ENCODE results near the gene IER3. TPM values are rescaled to one million over a fixed set of nuclear protein-coding genes. Genes with fewer than 3 reads are reported as not detected.
A peak's percentile ranks its signal among the peaks of the same experiment; 100 is the strongest.

Gene IER3
- polyA plus RNA-seq, 2 of the 4 experiments (the other 2 are of a cell fraction): 104 to 202 TPM

DNA sequence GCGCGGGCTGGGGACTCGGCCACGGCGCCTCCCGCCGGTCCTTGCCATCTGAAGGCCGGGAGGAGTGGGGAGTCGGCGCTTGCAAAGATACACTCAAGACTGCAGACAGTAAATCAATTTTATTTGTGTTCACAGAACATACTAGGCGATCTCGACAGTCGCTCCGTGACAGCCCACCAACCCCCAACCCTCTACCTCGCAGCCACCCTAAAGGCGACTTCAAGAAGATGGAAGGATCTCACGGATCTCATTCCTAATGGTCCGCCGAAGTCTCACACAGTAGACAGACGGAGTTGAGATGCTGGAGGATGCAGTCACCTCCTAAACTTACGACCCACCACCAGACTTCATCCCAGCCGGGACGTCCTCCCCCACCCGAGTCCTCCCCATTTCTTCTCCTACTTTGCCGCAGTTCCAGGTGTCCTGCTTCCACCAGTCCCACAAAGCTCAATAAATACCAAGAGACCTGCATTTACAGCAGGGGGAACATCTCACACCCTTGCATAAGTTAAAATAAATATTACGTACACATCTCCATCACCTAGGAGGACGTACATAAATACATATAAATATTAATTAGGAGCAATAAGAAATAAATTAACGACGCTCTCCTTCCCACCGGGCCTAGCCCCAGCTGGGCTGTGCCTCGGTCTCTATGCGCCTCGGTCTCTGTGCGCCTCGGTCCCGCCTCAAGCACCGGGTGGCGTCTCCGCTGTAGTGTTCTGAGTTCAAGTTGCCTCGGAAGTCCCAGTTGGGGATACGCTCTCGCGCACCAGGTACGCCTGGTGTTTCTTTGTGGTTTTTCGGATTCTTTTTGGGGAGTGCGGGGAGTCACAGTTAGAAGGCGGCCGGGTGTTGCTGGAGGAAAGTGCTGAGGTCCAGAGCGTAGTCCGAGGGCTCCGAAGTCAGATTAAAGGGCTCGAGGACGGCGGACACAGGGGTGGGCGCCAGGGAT is 971 bp downstream of the IER3 start:
- no peaks in the 10 kb centered on the region for H3K9me3 ChIP-seq
- H3K4me3 ChIP-seq: peak overlapping the region; percentile 99
- peak overlapping the region; percentile 97 to 98 for H3K27ac ChIP-seq
- FAIRE-seq: no peak
- no peak for TF ChIP-seq FOXS1 (CRISPR knock-in tag; IDR thresholded peaks at IDR 0.05)
- TF ChIP-seq JUN (IDR thresholded peaks at IDR 0.05): peak in 1 of 2 experiments; percentile 96; a peak in 4 of 5 replicates
- TF ChIP-seq, protein P1, sequence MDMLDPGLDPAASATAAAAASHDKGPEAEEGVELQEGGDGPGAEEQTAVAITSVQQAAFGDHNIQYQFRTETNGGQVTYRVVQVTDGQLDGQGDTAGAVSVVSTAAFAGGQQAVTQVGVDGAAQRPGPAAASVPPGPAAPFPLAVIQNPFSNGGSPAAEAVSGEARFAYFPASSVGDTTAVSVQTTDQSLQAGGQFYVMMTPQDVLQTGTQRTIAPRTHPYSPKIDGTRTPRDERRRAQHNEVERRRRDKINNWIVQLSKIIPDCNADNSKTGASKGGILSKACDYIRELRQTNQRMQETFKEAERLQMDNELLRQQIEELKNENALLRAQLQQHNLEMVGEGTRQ (IDR thresholded peaks at IDR 0.05): peak; percentile 44; the same call in 1 of the 2 replicates
- peak overlapping the region; percentile 58 for H3K4me2 ChIP-seq
- POLR2A ChIA-PET: interaction anchor here (1.0 to 4.4 kb wide), 13 partner anchors 9 to 142 kb away, joined by 3 to 78 read pairs (median 6); partner anchors contain the start of genes DDR1 and NRM
- peaks cover 65% of the 10 kb centered on the region for H3K4me1 ChIP-seq
- ATAC-seq: no peak; a peak in 1 of 6 replicates
- DNase-seq (ENCODE audit: low read depth in 1 of 2, low spot score in 1 of 2): no peak
- 1% methylated on average over 47 of the region's 55 CpGs for WGBS (ENCODE audit: missing lambda C conversion rate)
- CTCF ChIA-PET: interaction anchor here (1.2 to 4.7 kb wide), 8 partner anchors 9 to 141 kb away, joined by 3 to 37 read pairs (median 5); partner anchors contain the start of gene DDR1

DNA sequence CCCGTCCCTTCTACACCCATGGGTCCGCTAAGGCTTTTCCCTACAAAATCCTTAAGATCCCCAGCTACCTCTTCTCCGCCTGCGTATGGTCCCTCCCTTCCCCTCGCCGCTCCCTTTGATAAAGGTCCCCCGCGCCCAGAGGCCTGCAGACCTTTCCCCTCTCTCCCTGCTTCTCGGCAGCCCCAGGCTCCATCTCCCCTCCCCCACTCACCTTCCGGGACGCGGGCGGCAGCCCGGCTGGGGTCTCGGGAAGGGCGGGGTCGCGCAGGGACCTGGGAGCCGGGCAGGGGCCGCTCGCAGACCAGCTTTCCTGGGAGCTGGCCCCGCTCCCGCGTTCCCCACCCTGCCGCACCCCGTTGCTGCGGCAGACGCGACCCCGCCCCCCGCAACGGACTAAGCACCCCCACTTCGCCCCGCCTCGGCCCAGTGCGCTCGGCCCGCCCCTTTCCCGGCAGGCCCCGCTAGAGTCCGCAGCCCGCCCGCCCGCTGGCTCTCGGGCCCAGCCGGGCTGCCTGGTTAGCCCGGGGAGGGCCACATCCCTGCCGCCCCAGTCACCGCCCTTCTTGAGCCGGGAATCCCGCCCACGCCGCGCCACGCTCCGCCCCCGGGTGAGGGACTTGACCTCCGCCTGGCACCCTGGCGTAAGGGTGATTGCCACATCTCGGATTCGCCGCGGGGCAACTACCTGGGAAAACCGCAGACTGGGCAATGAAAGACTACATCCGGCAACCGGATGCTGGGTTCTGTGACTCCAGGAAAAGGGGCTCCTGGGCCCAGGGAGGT is 1.8 kb downstream of the IER3 start, which contains the start of gene FLOT1:
Gene FLOT1, minus strand, starts transcription at position 372 of the 783 bp plus-strand sequence. CDS start 498 bp downstream, outside the sequence.
- CTCF ChIA-PET: interaction anchor here (0.5 to 4.7 kb wide), 10 partner anchors 10 to 136 kb away, joined by 3 to 37 read pairs (median 4); no protein-coding TSS in a partner anchor
- TF ChIP-seq CEBPB (IDR thresholded peaks at IDR 0.05) (peak; percentile 67 to 96), CBX8 (IDR thresholded peaks at IDR 0.05) (no peak), ESRRA (IDR thresholded peaks at IDR 0.05; ENCODE audit: borderline replicate concordance, low read length) (peak; percentile 40; the same call in 1 of the 2 replicates), EHF (CRISPR knock-in tag; IDR thresholded peaks at IDR 0.05) (peak; percentile 83; the same call in 1 of the 2 replicates), KDM1A (IDR thresholded peaks at IDR 0.05; ENCODE audit: low read depth) (no peak), ZFP36 (IDR thresholded peaks at IDR 0.05; ENCODE audit: borderline replicate concordance, partially characterized antibody) (no peak), KDM5A (IDR thresholded peaks at IDR 0.05) (no peak), SMC3 (IDR thresholded peaks at IDR 0.05) (no peak; the same call in 2 of the 3 replicates), JUN (IDR thresholded peaks at IDR 0.05) (peak; percentile 99 to 100), CHD2 (IDR thresholded peaks at IDR 0.05; ENCODE audit: low read length, partially characterized antibody) (peak; percentile 61), TP53 (CRISPR knock-in tag; IDR thresholded peaks at IDR 0.05) (peak; percentile 58), ZNF302 (CRISPR knock-in tag; IDR thresholded peaks at IDR 0.05) (no peak), EHMT2 (IDR thresholded peaks at IDR 0.05; ENCODE audit: low read depth) (no peak), RCOR1 (IDR thresholded peaks at IDR 0.05; ENCODE audit: low read depth, low read length) (no peak), MAZ (IDR thresholded peaks at IDR 0.05; ENCODE audit: borderline replicate concordance, low read depth, low read length) (no peak), HOXB13 (CRISPR knock-in tag; IDR thresholded peaks at IDR 0.05; ENCODE audit: low read depth) (0 out of 2 replicates have a peak, but pooled peaks have one; percentile 15), SREBF2 (IDR thresholded peaks at IDR 0.05) (no peak), TFCP2L1 (CRISPR knock-in tag; IDR thresholded peaks at IDR 0.05) (peak; percentile 99), POLR2AphosphoS2 (conservative IDR thresholded peaks at IDR 0.05; ENCODE audit: low read length) (peak; percentile 98), GATA3 (IDR thresholded peaks at IDR 0.05; ENCODE audit: borderline replicate concordance) (peak; percentile 74), HOXB5 (CRISPR knock-in tag; IDR thresholded peaks at IDR 0.05) (peak; percentile 72), RAD21 (conservative IDR thresholded peaks at IDR 0.05 in 1 of 2, IDR thresholded peaks at IDR 0.05 in 1 of 2) (peak in 1 of 2 experiments; percentile 49; a peak in 3 of 5 replicates)
- TF ChIP-seq, protein P2, sequence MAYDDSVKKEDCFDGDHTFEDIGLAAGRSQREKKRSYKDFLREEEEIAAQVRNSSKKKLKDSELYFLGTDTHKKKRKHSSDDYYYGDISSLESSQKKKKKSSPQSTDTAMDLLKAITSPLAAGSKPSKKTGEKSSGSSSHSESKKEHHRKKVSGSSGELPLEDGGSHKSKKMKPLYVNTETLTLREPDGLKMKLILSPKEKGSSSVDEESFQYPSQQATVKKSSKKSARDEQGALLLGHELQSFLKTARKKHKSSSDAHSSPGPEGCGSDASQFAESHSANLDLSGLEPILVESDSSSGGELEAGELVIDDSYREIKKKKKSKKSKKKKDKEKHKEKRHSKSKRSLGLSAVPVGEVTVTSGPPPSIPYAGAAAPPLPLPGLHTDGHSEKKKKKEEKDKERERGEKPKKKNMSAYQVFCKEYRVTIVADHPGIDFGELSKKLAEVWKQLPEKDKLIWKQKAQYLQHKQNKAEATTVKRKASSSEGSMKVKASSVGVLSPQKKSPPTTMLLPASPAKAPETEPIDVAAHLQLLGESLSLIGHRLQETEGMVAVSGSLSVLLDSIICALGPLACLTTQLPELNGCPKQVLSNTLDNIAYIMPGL (CRISPR knock-in tag; IDR thresholded peaks at IDR 0.05; ENCODE audit: borderline replicate concordance): no peak
- TF ChIP-seq, protein P3, sequence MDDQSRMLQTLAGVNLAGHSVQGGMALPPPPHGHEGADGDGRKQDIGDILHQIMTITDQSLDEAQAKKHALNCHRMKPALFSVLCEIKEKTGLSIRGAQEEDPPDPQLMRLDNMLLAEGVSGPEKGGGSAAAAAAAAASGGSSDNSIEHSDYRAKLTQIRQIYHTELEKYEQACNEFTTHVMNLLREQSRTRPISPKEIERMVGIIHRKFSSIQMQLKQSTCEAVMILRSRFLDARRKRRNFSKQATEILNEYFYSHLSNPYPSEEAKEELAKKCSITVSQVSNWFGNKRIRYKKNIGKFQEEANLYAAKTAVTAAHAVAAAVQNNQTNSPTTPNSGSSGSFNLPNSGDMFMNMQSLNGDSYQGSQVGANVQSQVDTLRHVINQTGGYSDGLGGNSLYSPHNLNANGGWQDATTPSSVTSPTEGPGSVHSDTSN (IDR thresholded peaks at IDR 0.05): peak; percentile 98
- TF ChIP-seq, protein P1 (IDR thresholded peaks at IDR 0.05): no peak
- TF ChIP-seq, protein P4, sequence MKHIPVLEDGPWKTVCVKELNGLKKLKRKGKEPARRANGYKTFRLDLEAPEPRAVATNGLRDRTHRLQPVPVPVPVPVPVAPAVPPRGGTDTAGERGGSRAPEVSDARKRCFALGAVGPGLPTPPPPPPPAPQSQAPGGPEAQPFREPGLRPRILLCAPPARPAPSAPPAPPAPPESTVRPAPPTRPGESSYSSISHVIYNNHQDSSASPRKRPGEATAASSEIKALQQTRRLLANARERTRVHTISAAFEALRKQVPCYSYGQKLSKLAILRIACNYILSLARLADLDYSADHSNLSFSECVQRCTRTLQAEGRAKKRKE (CRISPR knock-in tag; IDR thresholded peaks at IDR 0.05; ENCODE audit: low read depth): 0 out of 2 replicates have a peak, but pooled peaks have one; percentile 19

More for the DNA sequence above, 1.8 kb downstream of the IER3 start, which contains the start of gene FLOT1:
- no peak for FAIRE-seq
- Histone ChIP-seq H3K9me3 (no peaks in the 10 kb centered on the region), H3K4me2 (peak within 1 kb of the TSS; percentile 89), H3K27ac (peak within 1 kb of the TSS; percentile 97 to 98), H3K4me1 (peaks cover 64% of the 10 kb centered on the region), H3K4me3 (peak within 1 kb of the TSS; percentile 99)
- POLR2A ChIA-PET: interaction anchor here (0.8 to 4.4 kb wide), 15 partner anchors 8 to 125 kb away, joined by 3 to 78 read pairs (median 4); partner anchors contain the start of gene MDC1
- DNase-seq (ENCODE audit: low read depth in 1 of 2, low spot score in 1 of 2): peak; percentile 64 to 94
- WGBS (ENCODE audit: missing lambda C conversion rate): under 1% methylated on average over 22 of the region's 66 CpGs
- ATAC-seq: peak; percentile 74 to 78
